M059J (cell line): ENCODE data around the gene CXorf49B. TPM values are rescaled to one million over a fixed set of nuclear protein-coding genes. Genes with fewer than 3 reads are reported as not detected.
"Not testable (repeated sequence)": the region's sequence is repeated elsewhere in the genome, so short reads cannot be mapped to it uniquely, and the experiment has no call there.

Source experiments
- DNase-seq: peaks from one replicate; pipeline ENCODE4 v3.0.0-alpha.2; 2012; ENCODE audit warnings: low read depth
- total RNA-seq: library from RNA; depleted of rRNA; stranded (reverse); fragments of >200 nt; shearing (Covaris generic); gene quantifications from 2 replicates; pipeline ENCODE4 v1.2.3, GENCODE V29; 2014; rRNA removed

CXorf49B gene
- total RNA-seq = not detected in 2 replicates

GRCh38 chrX:71763049-71763448 lies at the start of gene CXorf49B:
TSS of gene CXorf49B (plus strand) at chrX:71763349. CDS start at chrX:71763424, 75 bp downstream.
- not testable (repeated sequence) for DNase-seq

- not testable (repeated sequence) for DNase-seq
Measured at GRCh38 chrX:71714064-71714463, 49.1 kb upstream of the CXorf49B start.

DNA sequence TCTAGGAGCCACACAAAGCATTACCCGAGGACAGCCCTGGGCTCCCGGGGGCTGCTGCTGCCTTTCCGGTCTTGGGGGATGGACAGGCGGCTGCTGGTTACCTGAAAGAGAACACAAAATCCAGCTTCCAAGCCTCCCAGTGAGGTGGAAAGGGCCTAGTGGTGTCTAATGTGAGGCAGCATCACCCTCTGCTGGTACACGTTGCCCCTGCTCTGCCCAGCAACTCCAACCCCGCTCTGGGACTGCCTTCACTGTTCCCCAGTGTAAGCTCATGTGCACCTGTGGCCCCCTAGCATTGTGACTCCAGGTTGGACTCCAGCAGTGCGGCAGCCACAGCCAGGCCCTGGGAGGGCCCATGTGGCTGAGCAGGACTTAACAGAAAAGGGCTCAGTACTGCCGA lies 47.6 kb upstream of the CXorf49B start:
- not testable (repeated sequence) for DNase-seq

DNA sequence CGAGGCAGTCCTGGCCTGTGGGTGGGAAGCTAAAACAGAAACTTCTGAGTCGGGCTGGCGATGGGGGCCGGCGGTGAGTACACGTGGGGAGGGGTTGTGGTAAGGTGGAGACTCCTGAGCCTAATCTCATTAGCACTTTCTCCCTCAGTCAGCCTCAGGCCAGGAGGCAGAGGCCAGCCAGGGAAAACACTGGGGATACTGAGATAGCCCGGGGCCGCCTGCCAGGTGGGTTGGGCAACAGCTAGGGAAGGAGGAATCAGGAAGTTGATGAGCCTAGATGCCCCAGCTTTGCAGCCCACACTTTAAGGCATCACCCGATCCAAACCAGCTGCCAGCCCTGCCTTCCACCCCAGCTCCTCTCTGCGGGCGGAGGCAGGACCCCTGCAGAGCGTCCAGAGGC lies 46.8 kb upstream of the CXorf49B start:
- not testable (repeated sequence) for DNase-seq

GRCh38 chrX:71718185-71718584 lies 45.0 kb upstream of the CXorf49B start, which contains the start of gene CXorf49:
TSS of gene CXorf49 (minus strand) at chrX:71718285. CDS start at chrX:71718151, 134 bp downstream.
- not testable (repeated sequence) for DNase-seq

GRCh38 chrX:71719195-71719594 lies 44.0 kb upstream of the CXorf49B start:
- DNase-seq = not testable (repeated sequence)

GRCh38 chrX:71720289-71720886 lies 42.8 kb upstream of the CXorf49B start:
- DNase-seq = not testable (repeated sequence)

DNA sequence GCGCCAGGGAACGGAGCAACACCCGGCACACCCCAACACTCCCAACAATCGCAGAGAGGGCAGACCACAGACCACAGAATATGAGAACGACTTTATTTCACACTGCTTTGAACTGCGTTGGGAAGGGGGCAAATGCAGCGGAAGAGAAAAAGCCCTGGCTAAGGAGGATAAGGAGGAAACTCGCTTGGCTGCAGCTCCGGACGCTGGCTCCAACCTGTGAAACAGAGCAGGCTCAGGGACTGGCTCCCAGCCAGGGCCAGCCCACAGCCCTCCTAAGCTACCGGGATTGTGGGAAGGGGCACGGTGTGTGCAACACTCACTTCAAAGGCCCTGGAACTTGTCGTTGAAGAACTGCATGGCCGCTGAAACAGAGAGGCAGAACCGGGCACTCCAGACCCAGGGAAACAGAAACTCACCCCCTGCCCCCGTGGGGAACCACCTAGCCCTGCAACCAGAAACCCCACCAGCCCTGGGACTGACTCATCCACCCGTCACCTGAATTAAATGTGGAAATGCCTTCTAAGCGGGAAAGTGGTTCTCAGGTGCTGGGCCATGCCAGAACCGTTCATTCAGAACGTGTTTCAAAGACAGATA lies 2.4 kb upstream of the CXorf49B start:
- DNase-seq = not testable (repeated sequence)

DNA sequence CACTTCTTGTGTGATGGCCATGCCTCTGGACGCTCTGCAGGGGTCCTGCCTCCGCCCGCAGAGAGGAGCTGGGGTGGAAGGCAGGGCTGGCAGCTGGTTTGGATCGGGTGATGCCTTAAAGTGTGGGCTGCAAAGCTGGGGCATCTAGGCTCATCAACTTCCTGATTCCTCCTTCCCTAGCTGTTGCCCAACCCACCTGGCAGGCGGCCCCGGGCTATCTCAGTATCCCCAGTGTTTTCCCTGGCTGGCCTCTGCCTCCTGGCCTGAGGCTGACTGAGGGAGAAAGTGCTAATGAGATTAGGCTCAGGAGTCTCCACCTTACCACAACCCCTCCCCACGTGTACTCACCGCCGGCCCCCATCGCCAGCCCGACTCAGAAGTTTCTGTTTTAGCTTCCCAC lies 1.7 kb downstream of the CXorf49B start:
- not testable (repeated sequence) for DNase-seq

DNA sequence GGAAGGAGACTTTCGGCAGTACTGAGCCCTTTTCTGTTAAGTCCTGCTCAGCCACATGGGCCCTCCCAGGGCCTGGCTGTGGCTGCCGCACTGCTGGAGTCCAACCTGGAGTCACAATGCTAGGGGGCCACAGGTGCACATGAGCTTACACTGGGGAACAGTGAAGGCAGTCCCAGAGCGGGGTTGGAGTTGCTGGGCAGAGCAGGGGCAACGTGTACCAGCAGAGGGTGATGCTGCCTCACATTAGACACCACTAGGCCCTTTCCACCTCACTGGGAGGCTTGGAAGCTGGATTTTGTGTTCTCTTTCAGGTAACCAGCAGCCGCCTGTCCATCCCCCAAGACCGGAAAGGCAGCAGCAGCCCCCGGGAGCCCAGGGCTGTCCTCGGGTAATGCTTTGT lies 2.5 kb downstream of the CXorf49B start:
- not testable (repeated sequence) for DNase-seq

DNA sequence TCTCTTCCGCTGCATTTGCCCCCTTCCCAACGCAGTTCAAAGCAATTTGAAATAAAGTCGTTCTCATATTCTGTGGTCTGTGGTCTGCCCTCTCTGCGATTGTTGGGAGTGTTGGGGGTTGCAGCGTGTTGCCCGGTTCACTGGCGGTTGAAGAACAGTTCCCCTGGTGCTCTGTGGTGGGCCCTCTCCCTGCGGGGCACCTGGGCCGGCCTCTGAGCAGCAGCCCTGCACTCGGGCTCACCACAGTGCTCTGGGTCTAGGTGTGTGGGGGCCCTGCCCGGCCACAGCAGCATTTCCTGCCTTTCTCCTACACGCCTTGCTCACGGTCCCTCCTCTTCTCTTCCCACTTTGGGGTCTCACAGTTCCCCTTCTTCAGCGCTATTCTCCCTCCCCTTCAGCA lies 4.0 kb downstream of the CXorf49B start:
- not testable (repeated sequence) for DNase-seq

DNA sequence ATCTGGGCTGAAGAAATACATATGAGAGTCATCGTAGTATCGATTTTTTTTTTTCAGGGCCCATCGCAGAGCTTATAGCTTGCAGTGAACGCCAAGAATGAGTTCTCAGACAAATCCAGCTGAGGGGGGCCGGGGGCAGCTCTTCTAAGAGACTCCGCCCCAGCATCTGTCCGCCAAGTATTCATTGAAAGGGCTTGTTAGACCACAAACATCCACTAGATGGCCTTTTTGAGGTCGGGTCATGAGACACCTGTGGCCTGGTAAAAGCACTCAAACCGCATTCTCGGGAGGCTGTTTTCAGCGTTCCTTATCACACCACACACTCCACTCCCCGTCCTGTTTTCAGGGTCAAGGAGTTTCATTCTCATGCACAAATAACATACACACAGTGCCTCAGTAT lies 15.2 kb downstream of the CXorf49B start:
- not testable (repeated sequence) for DNase-seq

DNA sequence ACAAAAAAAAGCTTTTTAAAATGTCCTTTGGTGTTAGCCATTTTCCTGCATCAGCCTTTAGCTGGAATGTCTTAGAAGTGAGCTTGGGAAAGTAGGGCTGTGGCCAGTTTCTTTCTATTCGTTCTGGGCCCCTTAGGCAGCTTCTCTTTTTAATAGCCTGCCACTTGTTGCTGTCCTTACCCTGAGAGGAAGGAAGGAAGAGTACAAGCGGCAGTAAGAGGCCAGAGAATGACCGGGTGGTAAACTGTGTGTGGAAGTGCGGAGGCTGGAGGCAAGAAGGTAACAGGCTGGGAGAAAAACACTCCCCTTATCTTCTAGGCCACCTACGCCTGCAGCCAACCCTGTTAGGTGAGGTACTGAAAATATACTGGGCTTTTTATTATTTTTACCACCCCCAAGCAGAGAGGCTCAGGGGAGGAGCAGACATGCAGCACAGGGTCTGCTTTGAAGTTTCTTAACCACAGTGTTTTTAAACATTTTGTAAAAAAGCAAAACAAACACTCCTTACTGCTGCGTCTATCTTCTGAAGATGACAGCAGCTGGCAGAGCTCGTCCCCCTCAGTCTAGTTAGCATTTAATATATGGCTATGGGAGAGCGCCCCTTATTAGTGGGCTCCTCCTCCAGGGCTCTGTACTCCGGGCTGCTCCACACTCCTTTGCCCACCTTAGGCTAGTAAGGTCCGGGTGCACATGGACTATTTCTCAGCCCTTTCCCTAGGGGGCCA lies 19.2 kb downstream of the CXorf49B start:
- DNase-seq = not testable (repeated sequence)

- not testable (repeated sequence) for DNase-seq
Measured at GRCh38 chrX:71782950-71783299, 19.8 kb downstream of the CXorf49B start.

DNA sequence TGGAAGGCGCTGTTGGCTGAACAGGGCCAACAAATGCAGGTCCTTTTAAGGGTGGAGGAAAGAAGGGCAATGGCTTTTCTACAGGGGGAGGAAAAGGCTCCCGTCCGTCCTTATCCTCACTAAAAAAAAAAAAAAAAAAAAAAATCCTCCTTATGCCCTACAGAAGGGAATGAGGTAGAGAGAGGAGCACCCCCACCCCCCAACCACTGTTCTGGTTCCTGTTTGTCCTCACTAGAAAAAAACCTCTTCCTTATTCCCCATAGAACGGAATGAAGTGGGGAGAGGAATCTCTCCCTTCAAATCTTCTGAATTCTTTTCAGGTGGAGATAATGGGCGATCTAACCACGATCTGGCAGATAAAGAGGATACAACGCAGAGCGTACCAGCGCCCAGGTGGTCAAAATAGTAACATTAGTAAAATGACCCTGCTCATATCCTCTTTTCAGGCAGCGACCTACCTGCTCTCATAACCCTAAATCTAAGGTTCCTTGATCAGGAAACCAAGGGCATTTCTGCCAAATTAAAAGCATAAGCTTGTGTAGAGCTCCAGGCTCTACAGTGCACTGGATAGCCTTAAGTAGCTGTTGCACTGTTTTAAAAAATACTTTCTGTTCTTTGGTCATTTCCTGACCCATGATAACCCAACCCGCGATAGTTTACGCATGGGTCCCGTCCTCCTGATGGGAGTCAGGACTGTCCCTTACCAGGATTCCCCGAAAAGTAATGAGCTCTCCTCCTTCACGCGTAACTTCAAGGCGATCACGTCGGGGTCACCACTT lies 20.6 kb downstream of the CXorf49B start:
- DNase-seq = not testable (repeated sequence)

DNA sequence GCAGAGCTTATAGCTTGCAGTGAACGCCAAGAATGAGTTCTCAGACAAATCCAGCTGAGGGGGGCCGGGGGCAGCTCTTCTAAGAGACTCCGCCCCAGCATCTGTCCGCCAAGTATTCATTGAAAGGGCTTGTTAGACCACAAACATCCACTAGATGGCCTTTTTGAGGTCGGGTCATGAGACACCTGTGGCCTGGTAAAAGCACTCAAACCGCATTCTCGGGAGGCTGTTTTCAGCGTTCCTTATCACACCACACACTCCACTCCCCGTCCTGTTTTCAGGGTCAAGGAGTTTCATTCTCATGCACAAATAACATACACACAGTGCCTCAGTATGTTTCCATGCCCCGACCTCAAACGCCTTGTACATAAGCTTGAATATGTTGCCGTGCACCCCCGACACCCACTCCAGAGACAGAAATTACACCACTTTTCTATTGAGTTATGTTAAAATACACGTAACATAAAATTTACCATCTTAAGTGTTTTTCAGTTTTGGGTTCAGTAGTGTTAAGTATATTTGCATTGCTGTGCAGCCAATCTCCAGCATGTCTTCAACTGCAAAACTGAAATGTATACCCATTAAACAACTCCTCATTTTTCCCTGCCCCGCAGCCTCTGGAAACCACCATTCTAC lies 21.3 kb downstream of the CXorf49B start:
- not testable (repeated sequence) for DNase-seq

DNA sequence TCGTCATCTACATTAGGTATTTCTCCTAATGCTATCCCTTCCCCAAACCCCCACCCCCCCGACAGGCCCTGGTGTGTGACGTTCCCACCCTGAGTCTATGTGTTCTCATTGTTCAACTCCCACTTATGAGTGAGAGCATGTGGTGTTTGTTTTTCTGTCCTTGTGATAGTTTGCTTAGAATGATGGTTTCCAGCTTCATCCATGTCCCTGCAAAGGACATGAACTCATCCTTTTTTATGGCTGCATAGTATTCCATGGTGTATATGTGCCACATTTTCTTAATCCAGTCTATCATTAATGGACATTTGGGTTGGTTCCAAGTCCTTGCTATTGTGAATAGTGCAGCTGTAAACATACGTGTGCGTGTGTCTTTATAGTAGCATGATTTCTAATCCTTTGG lies 43.3 kb downstream of the CXorf49B start:
- not testable (repeated sequence) for DNase-seq

GRCh38 chrX:71809886-71810285 lies 46.7 kb downstream of the CXorf49B start:
- peak; percentile 83 for DNase-seq

DNA sequence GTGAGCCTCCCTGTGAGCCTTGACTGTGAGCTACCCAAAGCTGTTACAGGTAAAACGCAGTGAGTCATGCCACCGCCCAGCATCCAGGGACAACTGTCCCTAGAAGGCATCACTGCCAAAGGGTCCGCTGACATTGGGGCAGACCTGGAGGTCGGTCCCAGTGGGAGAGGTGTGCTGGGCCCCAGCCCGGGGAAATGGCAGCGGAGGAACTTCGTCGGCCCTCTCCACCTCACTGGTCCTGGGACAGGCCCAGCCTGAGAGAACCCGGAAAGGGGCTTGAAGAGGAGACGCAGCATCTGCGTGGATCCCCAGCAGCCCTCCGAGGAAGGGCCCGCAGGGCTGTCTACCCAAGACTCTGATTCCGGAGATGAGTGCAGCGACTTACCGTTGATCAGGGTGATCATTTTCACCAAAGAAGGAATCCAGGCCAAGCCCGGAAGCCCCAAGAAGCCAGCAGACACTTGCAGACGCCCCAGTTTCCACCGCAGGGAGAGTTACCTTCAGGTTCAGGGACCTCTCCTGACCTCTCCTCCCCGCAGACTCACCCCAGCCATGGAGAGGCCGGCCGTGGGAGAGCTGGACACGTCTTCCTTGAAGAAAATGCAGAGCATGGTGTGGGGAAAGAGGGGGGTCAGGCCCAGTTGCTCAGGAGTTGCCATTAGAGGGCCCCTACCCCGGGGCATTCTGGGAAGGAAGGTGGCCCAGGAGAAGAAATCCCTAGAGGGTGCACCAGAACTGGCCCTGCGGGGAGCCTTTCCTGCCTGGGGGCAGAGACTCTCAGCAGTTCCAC lies 51.2 kb downstream of the CXorf49B start:
- DNase-seq = no peak

GRCh38 chrX:71815121-71815905 lies 52.2 kb downstream of the CXorf49B start:
- DNase-seq = no peak
